NCI-H748 treated with DMSO at 0.1 percent for 48 hours (cell line): Measurements from ENCODE around the gene HERC5.
"Not testable (repeated sequence)": the region's sequence is repeated elsewhere in the genome, so short reads cannot be mapped to it uniquely, and the experiment has no call there.

Experiments used
- DNase-seq: peaks from one replicate; lab custom pipeline; 2025; lab: John Stamatoyannopoulos, UW

The HERC5 gene

GRCh38 chr4:88456670-88457306 is at the start of gene HERC5:
TSS of gene HERC5 (plus strand) at chr4:88457119. CDS start at chr4:88457270, 151 bp downstream.
- peak; percentile 48 for DNase-seq

GRCh38 chr4:88409206-88409605 is 47.7 kb upstream of the HERC5 start:
- no peak for DNase-seq

DNA sequence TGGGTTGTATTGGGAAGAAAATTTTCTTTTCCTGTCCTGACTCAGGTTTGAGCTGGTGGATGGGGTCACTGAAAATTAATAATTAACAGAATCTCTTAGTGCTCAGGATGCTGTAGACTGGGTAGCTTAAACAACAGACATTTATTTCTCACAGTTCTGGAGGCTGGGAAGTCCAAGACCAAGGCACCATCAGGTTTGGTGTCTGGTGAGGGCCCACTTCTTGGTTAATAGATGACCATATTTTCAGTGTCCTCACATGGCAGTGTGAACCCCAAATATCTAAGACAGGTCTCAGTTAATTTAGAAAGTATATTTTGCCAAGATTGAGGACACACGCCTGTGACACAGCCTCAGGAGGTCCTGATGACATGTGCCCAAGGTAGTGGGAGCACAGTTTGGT is 47.1 kb upstream of the HERC5 start:
- DNase-seq, result no peak

- DNase-seq, result no peak
These were observed 45.3 kb upstream of the HERC5 start for GRCh38 chr4:88411491-88412096.

GRCh38 chr4:88413801-88414200 is 43.1 kb upstream of the HERC5 start:
- no peak for DNase-seq

DNA sequence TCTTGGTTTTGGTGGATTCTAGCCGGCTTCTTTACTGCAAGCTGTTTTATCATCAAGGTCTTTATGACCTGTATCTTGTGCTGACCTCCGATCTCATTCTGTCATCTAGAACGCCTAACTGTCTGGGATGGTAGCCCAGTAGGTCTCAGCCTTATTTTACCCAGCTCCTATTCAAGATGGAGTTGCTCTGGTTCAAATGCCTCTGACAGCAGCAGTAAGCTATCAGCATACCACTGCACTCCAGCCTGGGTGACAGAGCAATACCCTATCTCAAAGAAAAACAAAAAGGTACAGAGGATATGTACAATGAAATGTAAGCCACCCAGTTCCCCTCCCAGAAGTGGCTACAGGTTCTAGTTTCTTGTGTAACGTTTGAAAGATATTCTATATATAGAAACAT is 42.2 kb upstream of the HERC5 start:
- DNase-seq, result no peak

GRCh38 chr4:88415982-88416381 is 40.9 kb upstream of the HERC5 start:
- no peak for DNase-seq

GRCh38 chr4:88418411-88418810 is 38.5 kb upstream of the HERC5 start:
- DNase-seq, result no peak

DNA sequence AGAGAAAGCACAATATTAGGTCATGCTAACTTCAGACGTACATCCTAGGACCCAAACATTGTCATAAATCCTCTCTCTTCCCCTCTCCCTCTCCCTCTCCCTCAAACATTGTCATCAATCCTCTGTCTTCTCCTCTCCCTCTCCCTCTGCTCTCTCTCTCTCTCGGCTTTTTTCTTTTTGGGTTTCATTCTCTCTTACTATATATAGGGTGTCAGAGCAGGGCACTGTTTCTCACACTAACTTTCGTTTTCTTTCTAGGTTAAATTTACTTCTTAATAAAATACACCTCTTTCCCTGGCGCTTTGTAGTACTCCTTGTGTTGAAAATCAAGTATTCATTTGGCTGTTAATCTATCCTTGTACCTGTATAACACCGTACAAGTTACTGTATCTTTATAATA is 37.0 kb upstream of the HERC5 start:
- no peak for DNase-seq

DNA sequence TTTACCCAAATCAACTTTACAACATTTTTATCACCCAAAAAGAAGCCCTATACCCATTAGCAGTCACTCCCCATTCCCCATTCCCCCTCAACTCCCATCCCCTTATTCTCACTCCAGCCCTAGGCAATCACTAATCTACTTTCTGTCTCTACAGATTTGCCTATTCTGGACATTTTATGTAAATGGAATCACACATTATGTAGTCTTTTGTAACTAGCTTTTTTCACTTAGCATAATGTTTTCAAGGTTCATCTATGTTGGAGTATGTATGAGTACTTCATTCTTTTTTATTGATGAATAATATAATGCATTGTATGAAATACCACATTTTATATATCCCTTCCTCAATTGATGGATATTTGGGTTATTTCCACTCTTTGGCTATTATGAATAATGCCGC is 36.1 kb upstream of the HERC5 start:
- DNase-seq, result no peak

DNA sequence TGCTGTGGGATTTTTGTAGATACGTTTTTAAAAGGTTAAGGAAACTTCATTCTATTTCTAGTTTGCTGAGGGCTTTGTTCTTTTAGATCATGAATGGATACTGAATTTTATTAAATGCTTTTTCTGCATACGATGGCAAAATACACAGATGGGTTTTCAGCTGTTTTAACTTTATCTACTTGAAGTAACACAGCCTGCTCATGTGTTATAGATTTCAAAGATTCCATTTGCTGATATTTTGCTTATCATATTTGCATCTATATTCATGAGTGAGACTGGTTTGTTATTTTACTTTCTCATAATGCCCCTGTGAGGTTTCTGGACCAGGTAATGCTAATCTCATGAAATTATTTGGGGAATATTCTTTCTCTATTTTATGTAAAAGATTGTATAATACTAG is 34.5 kb upstream of the HERC5 start:
- DNase-seq, result no peak

GRCh38 chr4:88429401-88429800 is 27.5 kb upstream of the HERC5 start:
- no peak for DNase-seq

DNA sequence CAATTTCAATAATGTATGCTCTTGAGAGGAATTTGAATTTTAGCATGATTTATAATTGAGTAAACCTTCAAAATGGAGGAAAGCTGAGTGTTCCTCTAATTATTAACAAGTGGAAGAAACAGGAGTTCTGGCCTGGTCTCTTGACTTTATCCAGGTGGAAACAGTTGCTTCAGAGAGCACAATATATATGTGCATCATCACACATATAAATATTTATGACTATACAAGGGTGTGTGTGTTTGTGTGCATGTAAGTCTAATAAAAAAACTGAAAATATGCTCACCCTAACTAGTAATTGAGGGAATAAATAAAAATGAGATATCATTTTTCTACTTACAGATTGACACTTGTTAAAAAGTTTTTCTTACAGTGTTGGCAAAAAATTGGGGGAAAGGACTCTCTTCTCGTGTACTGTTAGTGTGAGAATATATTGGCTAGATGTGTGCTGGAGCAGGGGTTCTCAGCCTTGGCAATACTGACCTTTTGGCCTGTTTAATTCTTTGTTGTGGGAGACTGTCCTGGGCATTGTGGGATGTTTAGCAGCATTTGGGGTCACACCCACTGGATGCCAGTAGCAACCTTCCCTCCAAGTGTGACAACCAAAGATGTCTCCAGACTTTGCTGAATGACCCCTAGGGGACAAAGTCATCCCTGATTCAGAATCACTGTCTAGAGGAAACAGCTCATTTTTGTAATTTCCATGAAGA is 20.8 kb upstream of the HERC5 start:
- no peak for DNase-seq

GRCh38 chr4:88437873-88438272 is 19.0 kb upstream of the HERC5 start:
- DNase-seq, result not testable (repeated sequence)

DNA sequence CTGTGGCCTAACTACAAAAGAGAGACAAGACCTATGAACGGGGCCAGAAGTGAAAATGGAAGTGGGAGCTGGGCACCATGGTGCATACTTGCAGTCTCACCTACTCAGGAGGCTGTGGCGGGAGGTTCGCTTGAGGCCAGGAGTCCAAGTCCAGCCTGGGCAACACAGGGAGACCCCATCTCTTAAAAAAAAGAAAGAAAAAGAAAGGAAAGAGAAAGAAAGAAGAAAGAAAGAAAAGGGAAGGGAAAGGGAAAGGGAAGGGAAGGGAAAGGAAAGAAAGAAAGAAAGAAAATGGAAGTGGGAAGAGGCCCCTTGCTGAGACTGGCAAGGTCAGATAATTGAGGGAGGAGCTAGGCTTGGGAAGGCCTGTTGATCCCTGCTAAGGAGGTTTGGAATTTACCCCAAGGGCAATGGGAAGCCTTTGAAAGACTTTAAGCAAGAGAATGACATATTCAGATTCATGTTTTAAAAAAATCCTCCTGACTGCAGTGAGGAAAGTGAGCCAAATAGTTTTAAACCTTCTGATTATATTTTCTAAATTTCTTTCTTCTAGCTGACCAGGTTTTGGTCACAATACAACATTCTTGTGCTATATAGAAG is 17.7 kb upstream of the HERC5 start:
- DNase-seq, result no peak

DNA sequence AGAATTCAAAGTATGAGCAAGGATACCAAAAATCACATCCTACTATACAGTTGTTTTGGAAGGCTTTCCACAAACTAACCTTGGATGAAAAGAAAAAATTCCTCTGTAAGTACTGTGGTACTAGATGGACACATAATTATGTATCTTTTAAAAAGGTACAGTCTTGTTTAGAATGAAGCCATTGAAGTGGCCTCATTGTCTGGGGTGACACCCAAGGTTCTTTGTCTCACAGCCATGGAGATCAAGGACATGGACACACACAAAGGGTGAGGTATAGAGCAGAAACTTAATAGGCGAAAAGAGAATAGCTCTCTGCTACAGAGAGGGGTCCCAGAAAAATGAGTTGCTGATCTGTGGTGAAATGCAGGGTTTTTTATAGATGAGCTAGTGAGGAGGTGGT is 16.8 kb upstream of the HERC5 start:
- no peak for DNase-seq

- no peak for DNase-seq
These were observed 15.2 kb upstream of the HERC5 start for GRCh38 chr4:88441696-88442095.

GRCh38 chr4:88442689-88443191 is 14.2 kb upstream of the HERC5 start:
- DNase-seq, result no peak

GRCh38 chr4:88443486-88443885 is 13.4 kb upstream of the HERC5 start:
- no peak for DNase-seq

DNA sequence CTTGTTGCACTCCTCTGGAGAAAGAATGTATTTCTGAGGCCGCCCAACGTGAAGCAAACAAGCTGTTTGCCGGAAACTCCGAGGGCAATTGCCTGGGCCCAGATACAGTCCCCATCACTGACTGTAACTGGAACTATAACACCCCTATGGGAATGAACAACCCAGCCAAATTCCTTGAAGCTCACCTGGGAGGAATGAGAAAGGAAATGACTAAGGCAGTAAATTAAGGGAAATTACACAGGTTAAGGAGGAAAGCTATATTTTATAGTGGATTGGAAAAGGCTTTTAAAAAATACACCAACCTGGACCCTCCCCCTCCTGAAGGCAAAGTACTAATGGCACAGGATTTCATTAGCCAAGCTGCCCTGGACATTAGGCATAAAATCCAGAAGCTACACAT is 11.7 kb upstream of the HERC5 start:
- no peak for DNase-seq

GRCh38 chr4:88446124-88446523 is 10.8 kb upstream of the HERC5 start:
- no peak for DNase-seq

GRCh38 chr4:88447371-88448095 is 9.4 kb upstream of the HERC5 start:
- no peak for DNase-seq
